WERI-Rb-1 (cell line): ENCODE results near the gene NCOA1.

ENCODE experiments used
- DNase-seq: peaks from one replicate; pipeline ENCODE4 v3.0.0-alpha.2; 2020
- H3K27ac ChIP-seq: fragments of 250-450 bp; sonication (Bioruptor Pico); 2 replicates; pipeline ENCODE4 v1.5.1; 2020; ENCODE audit warnings: mild to moderate bottlenecking, moderate library complexity
- H3K27me3 ChIP-seq: fragments of 250-450 bp; sonication (Bioruptor Pico); 2 replicates; pipeline ENCODE4 v1.5.1; 2021; ENCODE audit warnings: mild to moderate bottlenecking, low read depth, moderate library complexity; ENCODE audit not compliant: insufficient read depth, severe bottlenecking
- H3K36me3 ChIP-seq: fragments of 250-450 bp; sonication (Bioruptor Pico); 2 replicates; pipeline ENCODE4 v1.5.1; 2020; ENCODE audit warnings: mild to moderate bottlenecking, moderate library complexity
- H3K4me3 ChIP-seq: 2 replicates; pipeline ENCODE4 v1.5.1; 2011; ENCODE audit warnings: low read depth, mild to moderate bottlenecking, control low read depth, low read length
- H3K9me3 ChIP-seq: fragments of 250-450 bp; sonication (Bioruptor Pico); 2 replicates; pipeline ENCODE4 v1.5.1; 2021; ENCODE audit warnings: mild to moderate bottlenecking, moderate library complexity; ENCODE audit not compliant: severe bottlenecking
- CTCF ChIP-seq: IDR thresholded peaks from 2 replicates; pipeline ENCODE4 v1.5.1; 2011; ENCODE audit warnings: low read depth, mild to moderate bottlenecking, control low read depth, inconsistent platforms, low read length

Gene NCOA1

GRCh38 chr2:24515831-24516230, 24.8 kb downstream of the NCOA1 start:
- H3K36me3 ChIP-seq = no peaks in the 10 kb centered on the region
- H3K27ac ChIP-seq = no peak overlapping the region
- TF ChIP-seq CTCF = no peak
- H3K4me3 ChIP-seq = no peak overlapping the region
- DNase-seq = no peak
- no peaks in the 10 kb centered on the region for H3K27me3 ChIP-seq
- no peaks in the 10 kb centered on the region for H3K9me3 ChIP-seq

- H3K36me3 ChIP-seq = no peaks in the 10 kb centered on the region
- no peak for TF ChIP-seq CTCF
- H3K4me3 ChIP-seq = no peak overlapping the region
- H3K27ac ChIP-seq = no peak overlapping the region
- H3K9me3 ChIP-seq = no peaks in the 10 kb centered on the region
- H3K27me3 ChIP-seq = no peaks in the 10 kb centered on the region
- no peak for DNase-seq
These were observed 26.2 kb downstream of the NCOA1 start for GRCh38 chr2:24517247-24517646.

GRCh38 chr2:24520175-24520574, 29.1 kb downstream of the NCOA1 start:
- no peak for TF ChIP-seq CTCF
- Histone ChIP-seq H3K36me3 (no peaks in the 10 kb centered on the region), H3K4me3 (no peak overlapping the region), H3K27me3 (no peaks in the 10 kb centered on the region), H3K9me3 (no peaks in the 10 kb centered on the region), H3K27ac (no peak overlapping the region)
- DNase-seq = no peak

DNA sequence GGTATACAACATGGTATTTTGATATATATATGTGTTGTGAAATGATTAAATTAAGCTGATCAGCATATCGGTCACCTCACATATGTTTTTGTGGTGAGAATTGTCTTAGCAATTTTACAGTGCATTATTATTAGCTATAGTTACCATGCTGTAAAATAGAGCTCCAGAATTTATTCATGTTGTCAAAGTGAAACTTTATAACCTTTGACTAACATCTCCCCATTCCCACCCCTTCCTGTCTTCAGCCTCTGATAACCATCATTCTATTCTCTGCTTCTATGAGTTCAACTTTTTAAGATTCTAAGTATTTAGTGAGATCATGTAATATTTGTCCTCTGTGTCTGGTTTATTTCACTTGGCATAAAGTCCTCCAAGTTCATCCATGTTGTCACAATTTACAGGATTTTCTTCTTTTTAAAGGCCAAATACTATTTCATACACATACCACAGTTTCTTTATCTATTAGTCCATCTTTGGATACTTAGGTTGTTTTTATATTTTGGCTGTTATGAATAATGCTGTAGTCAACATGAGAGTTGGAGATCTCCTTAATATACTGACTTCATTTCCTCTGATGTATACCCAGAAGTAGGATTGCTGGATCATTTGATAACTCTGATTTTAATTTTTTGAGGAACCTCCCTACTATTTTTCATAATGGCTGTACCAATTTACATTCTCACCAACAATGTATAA, 30.3 kb downstream of the NCOA1 start:
- DNase-seq = no peak
- no peak overlapping the region for H3K27ac ChIP-seq
- H3K9me3 ChIP-seq = no peaks in the 10 kb centered on the region
- no peak for TF ChIP-seq CTCF
- H3K36me3 ChIP-seq = no peaks in the 10 kb centered on the region
- H3K27me3 ChIP-seq = no peaks in the 10 kb centered on the region
- H3K4me3 ChIP-seq = no peak overlapping the region

GRCh38 chr2:24521975-24522639, 31.1 kb downstream of the NCOA1 start:
- no peaks in the 10 kb centered on the region for H3K9me3 ChIP-seq
- no peak for TF ChIP-seq CTCF
- no peaks in the 10 kb centered on the region for H3K36me3 ChIP-seq
- H3K27ac ChIP-seq = no peak overlapping the region
- no peak overlapping the region for H3K4me3 ChIP-seq
- no peak for DNase-seq
- H3K27me3 ChIP-seq = no peaks in the 10 kb centered on the region
